Lower leg skin (tissue), 3 donors: ENCODE data around the gene LRRC15.

ENCODE experiments used
- POLR2A ChIP-seq, 2 donors: fragments of 450-650 bp; IDR thresholded peaks; one replicate each; pipeline ENCODE4 v1.6.1; 2016 to 2017; ENCODE audit warnings: antibody characterized with exemption in 2 of 2, mild to moderate bottlenecking in 1 of 2, moderate library complexity in 1 of 2
- TF ChIP-seq, protein P1 (sequence below), 3 donors: fragments of 450-650 bp; IDR thresholded peaks; one replicate each; pipeline ENCODE4 v1.5.1; 2016; ENCODE audit warnings: antibody characterized with exemption in 3 of 3, mild to moderate bottlenecking in 3 of 3, moderate library complexity in 2 of 3

DNA sequence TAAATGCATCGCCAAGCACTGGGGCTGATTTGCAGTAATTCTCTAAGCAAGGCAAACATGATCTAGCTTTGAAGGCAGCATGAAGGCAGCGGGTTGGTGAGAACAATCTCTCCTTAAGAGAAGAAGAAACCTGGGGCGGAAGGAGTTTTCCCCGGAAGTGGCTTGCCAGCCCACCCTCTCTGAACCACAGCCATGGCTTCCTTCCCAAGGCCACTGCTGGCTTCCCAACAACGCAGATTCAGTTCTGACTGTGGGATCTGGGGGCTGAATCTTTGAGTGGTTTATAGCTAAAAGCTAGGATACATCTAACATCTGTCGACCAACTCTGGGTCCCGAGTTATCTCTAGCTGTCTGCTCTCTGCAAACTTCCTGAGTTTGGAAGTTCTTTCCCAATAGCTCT is 14.2 kb downstream of the LRRC15 start:
- TF ChIP-seq, protein P1, sequence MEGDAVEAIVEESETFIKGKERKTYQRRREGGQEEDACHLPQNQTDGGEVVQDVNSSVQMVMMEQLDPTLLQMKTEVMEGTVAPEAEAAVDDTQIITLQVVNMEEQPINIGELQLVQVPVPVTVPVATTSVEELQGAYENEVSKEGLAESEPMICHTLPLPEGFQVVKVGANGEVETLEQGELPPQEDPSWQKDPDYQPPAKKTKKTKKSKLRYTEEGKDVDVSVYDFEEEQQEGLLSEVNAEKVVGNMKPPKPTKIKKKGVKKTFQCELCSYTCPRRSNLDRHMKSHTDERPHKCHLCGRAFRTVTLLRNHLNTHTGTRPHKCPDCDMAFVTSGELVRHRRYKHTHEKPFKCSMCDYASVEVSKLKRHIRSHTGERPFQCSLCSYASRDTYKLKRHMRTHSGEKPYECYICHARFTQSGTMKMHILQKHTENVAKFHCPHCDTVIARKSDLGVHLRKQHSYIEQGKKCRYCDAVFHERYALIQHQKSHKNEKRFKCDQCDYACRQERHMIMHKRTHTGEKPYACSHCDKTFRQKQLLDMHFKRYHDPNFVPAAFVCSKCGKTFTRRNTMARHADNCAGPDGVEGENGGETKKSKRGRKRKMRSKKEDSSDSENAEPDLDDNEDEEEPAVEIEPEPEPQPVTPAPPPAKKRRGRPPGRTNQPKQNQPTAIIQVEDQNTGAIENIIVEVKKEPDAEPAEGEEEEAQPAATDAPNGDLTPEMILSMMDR (IDR thresholded peaks at IDR 0.05), result no peak
- no peak for TF ChIP-seq POLR2A (IDR thresholded peaks at IDR 0.05)
